ENCODE data around the gene LRRC8E.

The LRRC8E gene

DNA sequence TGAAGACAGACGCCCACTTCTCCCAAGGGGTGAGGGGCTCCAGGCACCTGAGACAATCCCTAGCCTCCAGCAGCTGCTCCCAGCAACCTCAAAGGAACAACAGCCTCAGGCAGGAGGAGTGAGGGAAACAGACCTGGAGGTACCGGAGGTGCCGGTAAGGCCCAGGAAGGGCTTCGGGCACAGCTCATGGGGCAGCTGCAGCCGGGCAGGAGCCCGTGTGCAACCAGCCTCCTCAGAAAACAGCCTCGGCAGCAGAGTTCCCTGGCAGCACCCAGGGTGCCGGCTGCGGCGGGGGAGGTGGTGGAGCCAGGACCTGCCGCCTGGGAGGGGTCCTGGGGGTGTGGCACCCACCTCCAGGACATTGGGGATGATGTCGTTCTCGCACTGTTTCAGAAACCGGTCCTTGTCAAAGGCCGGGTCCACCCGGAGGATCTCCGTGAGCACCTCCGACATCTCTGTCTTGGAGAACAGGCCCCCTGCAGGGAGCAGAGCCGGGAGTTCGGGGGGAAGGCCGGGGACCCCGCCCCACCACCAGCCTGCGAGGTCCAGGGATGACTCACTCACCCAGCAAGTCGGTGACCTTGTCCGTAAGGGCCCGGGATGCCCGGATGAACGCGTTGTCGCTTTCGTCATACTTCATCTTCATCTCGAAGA, 44.1 kb downstream of the LRRC8E start:
- DNase-seq (ENCODE audit: low read depth), result no peak

DNA sequence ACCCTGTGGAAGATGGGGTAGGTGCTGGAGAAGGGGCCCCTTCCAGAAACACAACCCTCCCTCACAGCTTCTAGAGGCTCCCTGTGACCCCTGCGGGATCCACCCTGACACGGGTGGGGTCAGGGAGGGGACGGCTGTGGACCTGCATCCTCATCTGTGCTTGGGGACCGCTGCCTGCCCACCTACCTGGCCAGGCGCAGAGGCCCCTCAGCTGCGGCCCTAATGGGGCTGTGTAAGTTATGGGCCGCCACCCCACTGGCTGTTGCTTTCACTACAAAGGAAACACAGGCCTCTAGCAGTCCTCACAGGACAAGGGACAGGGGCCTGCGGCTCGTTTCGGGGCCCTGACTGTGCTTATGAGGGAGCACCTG, 44.6 kb downstream of the LRRC8E start:
- no peak for DNase-seq (ENCODE audit: low read depth)

DNA sequence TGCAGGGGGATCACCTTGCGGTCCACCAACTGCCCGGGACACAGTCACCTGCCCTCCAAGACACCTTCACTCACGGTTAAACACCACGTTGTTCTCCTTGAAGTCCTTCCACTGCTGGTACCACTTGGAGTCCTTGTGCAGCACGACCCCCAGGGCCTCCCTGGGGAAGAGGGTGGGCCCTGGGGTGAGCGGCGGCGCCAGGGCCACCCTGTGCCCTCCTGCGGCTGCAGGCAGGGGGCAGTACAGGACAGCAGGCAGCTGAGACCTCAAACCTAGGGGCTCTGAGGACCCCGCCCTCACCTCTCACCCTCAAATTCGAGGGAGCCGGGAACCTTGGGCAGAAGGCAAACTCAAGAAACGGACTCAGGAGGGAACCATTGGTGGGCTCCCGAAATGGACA, 45.1 kb downstream of the LRRC8E start:
- no peak for DNase-seq (ENCODE audit: low read depth)

DNA sequence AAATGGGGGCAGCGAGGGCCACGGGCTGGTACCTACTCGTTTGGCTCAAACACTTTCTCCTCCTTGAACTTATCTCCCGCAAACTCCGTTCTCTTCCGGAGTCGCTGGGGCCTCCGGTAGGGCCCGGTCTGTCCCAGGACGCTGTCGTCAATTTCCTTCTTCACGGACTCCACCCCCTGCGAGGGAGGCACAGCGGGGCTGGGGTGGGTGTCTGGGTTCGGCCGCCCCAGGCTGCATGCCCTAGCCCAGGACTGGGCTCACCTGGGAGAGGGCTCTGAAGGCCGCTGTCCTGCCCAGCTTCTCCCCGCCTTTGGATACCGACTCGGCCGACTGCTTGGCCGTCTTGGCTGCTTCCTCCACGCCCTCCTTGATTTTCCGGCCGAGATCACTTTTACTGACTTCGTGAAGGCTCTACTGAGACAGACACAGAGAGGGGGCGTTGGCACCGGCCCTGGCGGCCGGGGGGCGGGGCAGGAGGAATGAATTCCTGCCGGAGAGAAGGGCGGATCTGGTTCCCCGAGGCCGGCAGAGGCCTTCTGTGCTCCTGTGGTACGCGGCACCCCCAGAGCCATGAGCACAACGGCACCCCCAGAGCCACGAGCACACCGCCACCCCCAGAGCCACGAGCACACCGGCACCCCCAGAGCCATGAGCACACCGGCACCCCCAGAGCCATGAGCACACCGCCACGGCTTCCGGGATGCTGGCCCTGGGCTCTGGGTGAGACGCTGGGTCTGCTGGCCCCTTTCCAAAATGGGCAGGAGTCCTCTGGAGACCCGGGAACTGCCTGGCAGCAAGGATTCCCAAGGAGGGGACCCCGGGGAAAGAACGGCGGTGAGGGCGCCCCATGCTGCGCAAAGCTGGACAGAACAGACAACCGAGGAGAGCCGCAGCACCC, 45.8 kb downstream of the LRRC8E start:
- no peak for DNase-seq (ENCODE audit: low read depth)

DNA sequence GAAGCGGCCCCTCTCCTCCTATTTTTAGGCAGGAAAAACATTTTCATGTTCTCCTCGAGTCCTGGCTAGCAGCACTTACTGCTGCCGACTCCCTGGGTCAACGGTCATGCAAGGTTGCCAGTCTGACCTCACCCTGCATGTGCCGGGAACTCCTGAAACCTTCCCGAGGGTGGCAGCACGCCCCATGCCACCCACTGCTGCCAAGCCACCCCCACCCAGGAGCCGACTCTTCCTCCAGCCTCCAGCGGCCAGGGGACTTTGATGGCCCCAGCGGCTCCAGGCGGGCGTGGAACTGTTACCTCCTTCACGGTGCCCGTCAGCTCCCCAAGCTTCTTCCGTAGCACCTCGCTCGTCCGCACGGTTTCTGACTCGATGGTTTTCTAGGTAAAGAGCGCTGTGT, 46.5 kb downstream of the LRRC8E start:
- no peak for DNase-seq (ENCODE audit: low read depth)

DNA sequence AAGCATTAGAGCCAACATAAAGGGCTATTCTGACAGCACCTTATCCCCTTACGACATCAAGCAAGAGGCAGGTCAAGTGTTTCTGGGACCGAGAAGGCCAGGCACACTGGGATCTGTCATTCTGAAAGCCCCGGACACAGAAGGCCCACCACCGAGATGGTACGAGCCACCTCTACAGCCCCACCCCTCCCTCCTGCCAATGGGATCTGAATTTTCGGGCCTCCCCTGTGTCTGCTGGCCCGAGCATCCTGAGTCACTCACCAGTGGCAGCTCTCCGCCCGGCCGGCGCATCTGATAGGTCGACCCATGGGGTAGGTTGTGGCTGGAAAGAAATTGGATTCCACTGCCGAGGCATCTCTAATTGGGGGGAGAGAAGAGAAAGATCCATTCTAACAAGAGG, 52.5 kb downstream of the LRRC8E start:
- DNase-seq (ENCODE audit: low read depth), result no peak

DNA sequence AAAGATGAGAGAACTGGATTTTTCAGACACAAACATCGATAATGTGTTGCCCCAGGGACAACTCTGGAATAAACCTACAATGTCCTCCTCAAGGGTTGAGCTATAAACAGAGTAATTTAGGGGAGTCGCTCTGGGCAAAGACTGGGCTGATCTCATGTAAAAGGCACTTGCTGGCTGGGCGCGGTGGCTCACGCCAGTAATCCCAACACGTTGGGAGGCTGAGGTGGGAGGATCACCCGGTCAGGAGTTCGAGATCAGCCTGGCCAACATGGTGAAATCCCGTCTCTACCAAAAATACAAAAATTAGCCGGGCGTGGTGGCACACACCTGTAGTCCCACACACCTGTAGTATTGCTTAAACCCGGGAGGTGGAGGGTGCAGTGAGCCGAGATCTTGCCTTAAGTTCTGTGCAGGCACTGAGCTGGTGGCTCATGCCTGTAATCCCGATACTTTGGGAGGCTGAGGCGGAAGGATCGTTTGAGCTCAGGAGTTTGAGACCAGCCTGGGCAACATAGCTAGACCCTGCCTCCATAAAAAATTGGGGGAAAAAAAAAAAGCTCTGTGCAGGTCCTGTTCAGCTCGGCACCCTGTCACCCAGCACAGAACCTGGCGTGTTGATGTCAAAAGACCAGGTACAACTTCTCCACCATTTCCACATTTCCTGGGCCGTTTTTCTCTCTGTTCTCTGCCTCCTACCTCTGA, 53.7 kb downstream of the LRRC8E start:
- no peak for DNase-seq (ENCODE audit: low read depth)

DNA sequence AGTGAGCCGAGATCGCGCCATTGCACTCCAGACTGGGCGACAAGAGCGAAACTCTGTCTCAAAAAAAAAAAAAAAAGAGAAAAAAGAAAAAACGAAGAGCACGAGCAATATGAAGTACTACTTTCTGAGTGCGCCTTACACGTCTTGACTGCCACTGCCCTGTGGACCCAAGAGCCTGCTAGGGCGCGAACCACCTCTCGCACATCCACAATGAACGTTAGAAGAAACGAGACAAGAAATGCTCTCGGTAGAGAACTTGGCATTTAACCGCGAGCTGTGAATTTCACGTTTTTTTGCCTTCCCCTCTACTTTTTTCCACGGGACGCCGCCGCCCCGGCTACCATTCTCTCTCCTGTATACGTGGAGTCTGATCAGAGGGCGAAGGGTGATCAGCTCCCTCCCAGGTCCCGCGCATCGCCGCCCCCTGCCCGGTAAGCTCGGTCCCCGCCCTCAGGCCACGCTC, 54.7 kb downstream of the LRRC8E start:
- DNase-seq (ENCODE audit: low read depth), result peak; percentile 35

DNA sequence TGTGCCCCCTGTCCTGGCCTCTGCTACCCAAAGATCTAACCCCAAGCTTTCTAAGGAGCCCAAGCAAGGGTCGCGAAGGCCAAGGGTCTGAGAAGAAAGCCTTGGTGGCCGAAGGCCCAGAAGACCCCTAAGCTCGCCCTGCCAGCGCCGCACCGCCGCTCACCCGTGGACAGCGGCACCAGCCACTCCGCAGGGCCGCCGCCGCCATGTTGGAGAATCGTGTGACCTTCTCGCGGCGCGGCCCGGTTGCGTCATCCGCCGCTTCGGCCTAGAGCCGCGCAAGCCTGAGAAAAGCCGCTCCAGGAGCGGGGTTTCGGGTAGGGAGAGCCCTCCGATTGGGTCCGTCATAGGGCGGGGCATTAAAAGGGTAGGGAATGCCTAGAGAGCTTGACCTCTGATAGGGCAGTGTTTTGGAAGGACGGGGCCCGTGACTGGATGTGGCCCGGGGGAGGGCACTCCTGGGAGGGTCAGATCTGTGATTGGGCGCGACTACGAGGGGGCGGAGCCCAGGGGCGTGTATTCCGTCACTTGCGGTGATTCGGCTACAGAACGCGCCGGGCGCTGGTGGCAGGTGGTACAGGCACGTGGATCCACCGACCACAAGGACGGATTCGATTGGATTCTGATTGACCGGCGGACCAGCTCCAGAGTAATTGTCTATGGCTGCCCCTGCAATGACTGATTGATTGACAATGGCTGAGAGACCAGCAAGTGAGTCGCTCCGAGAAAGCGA, 55.3 kb downstream of the LRRC8E start, which contains the start of gene TIMM44:
TIMM44 (minus strand) TSS at position 223 of the 733 bp plus-strand sequence; CDS start at position 208, 15 bp downstream.
- peak; percentile 100 for DNase-seq (ENCODE audit: low read depth)

DNA sequence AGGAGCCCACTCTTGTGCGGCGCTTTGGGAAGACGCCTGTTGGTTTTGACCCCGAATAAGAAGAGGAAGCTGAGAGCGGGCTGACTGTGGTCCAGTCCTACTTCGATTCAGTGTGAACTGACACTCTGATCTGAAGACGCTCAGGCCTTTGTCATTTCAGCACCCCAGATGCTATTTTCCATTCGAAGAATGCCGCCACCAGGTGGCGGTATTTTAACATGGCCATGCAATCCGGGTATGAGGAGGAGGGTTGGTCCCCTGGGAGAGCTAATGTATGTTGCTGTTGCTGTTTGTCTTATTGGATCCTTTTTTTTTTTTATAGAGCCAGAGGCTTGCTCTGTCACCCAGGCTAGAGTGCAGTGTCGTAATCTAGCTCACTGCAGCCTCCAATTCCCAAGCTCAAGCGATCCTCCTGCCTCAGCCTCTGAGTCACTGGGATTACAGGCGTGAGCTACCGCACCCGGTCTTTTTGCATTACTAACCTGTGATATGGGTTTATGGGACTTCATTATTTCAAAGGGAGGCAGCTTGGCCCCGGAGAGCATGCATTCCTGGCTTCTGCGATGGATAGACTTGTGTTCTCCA, 56.0 kb downstream of the LRRC8E start:
- DNase-seq (ENCODE audit: low read depth), result peak; percentile 91

DNA sequence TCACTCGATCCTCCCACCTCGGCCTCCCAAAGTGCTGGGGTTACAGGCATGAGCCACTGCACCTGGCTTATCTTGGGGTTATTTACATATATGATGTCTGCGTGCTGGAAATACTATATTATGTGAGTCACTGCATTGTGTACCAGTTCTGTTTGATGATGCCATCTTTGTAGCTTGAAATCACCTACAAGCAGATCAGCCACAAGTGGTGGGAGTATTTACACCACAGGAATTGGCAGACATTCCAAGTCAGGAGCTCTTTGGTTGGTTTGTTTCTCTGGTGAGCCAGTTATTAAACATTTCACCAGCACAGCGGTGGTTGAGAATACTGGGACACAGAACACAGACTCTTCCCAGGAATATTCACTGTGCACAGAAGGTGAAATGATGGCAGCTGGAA, 59.6 kb downstream of the LRRC8E start:
- peak; percentile 40 for DNase-seq (ENCODE audit: low read depth)
